Pancreas (tissue), 10 donors: ENCODE measurements around the gene PIP4K2A. TPM values are rescaled to one million over a fixed set of nuclear protein-coding genes. Genes with fewer than 3 reads are reported as not detected.

Experiments used
- ATAC-seq, 4 donors: fragments of 200-7000 bp; cut with Tn5 transposase; one replicate each; pipeline versions ENCODE4 v1.8.0 to v1.9.1; 2020; ENCODE audit warnings: mild to moderate bottlenecking in 4 of 4, moderate library complexity in 4 of 4
- DNase-seq, 6 donors: peaks; one replicate each; pipeline ENCODE4 v3.0.0-alpha.2; 2020
- FAIRE-seq: peaks from 2 replicates; lab custom pipeline; 2012; peaks lifted over from hg19 to GRCh38; lab: Jason Lieb, UNC
- H3K27ac ChIP-seq, 4 donors: fragments of 200-600 bp; sonication (generic); 1 replicate in 3 of 4; 2 replicates in 1 of 4; pipeline versions ENCODE4 v1.5.0 to v1.8.0; 2020
- H3K27me3 ChIP-seq, 4 donors: fragments of 200-600 bp; one replicate each; pipeline ENCODE4 v1.8.0; 2021
- H3K36me3 ChIP-seq, 3 donors: fragments of 200-600 bp; sonication (generic) in 1 of 3; one replicate each; pipeline versions ENCODE4 v1.5.0 to v1.8.0; 2020 to 2021
- H3K4me1 ChIP-seq, 3 donors: fragments of 200-600 bp; one replicate each; pipeline ENCODE4 v1.8.0; 2021
- H3K4me3 ChIP-seq, 4 donors: fragments of 200-600 bp; sonication (generic) in 2 of 4; one replicate each; pipeline versions ENCODE4 v1.5.0 to v1.8.0; 2020 to 2021
- H3K9me3 ChIP-seq, 4 donors: fragments of 200-600 bp; one replicate each; pipeline ENCODE4 v1.8.0; 2021
- WGBS, 2 donors: extraction: QIAGEN DNeasy Blood & Tissue Kit; methylation state at CpG; one replicate each; pipeline ENCODE4 v1.1.7; 2013; 5-methylcytosine and 5-hydroxymethylcytosine counted together
- intact Hi-C, 3 donors: fragments of 100-400 bp; cut with DNase I; formaldehyde crosslinking; loops; one replicate each; pipeline versions ENCODE4 v1.11.1 to v1.14.2; 2022
- polyA plus RNA-seq, 2 donors: library from polyadenylated mRNA; stranded (reverse); fragments of 200-250 nt; gene quantifications; one replicate each; pipeline ENCODE4 v1.2.3, GENCODE V29; 2013
- total RNA-seq, 6 donors: library from RNA; stranded (reverse); fragmentation: NEBNext Ultra II Directional in 4 of 6; extraction: Animal tissue kit (Norgen Biotek cat#: 25700) in 4 of 6; gene quantifications; one replicate each; pipeline versions ENCODE4 v1.2.1 to v1.2.4, GENCODE V29; 2021 to 2023
- TF ChIP-seq, protein P1 (sequence below), 4 donors: fragments of 200-600 bp; sonication (generic) in 3 of 4; IDR thresholded peaks; one replicate each; pipeline versions ENCODE4 v1.5.0 to v1.8.0; 2021; ENCODE audit warnings: antibody characterized with exemption in 4 of 4
- donor health status: healthy with polysubstance abuse.
- donor health status: DM: no; HTN: no; CAD: no; lungs with moderate emphysema.
- donor health status: DM: no; HTN: no; CAD: no.
- donor health status: control.
- donor health status: control.
- donor health status: Bipolar disorder and iron deficiency.
- donor health status: DM: yes; HTN: yes; CAD: no.
- donor health status: DM: no; HTN: no; CAD: no.
- donor health status: DM: no; HTN: no; CAD: no.
- donor health status: DM: yes; HTN: yes; CAD: no.

PIP4K2A gene
- total and polyA plus RNA-seq, 8 donors, result 3.6 to 17.8 (median 6.7) TPM

DNA sequence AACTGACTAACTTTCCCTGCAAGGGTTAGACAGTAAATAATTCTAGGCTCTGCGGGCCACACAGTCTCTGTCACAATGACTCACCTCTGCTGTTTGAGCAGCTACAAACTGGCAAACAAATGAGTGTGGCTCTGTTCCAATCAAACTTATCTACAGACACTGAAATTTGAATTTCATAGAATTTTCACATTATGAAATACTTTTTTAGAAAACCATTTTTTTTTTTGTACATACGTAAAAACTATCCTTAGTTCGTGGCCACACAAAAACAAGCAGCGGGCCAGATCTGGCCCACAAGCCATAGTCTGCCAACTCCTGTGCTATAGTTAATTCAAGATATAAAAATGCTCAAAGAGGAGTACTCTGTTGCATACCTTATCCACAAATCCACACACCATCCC lies 32.6 kb downstream of the PIP4K2A start:
- TF ChIP-seq, protein P1, sequence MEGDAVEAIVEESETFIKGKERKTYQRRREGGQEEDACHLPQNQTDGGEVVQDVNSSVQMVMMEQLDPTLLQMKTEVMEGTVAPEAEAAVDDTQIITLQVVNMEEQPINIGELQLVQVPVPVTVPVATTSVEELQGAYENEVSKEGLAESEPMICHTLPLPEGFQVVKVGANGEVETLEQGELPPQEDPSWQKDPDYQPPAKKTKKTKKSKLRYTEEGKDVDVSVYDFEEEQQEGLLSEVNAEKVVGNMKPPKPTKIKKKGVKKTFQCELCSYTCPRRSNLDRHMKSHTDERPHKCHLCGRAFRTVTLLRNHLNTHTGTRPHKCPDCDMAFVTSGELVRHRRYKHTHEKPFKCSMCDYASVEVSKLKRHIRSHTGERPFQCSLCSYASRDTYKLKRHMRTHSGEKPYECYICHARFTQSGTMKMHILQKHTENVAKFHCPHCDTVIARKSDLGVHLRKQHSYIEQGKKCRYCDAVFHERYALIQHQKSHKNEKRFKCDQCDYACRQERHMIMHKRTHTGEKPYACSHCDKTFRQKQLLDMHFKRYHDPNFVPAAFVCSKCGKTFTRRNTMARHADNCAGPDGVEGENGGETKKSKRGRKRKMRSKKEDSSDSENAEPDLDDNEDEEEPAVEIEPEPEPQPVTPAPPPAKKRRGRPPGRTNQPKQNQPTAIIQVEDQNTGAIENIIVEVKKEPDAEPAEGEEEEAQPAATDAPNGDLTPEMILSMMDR (IDR thresholded peaks at IDR 0.05), result no peak
- FAIRE-seq, result no peak
- Histone ChIP-seq H3K9me3 (no peaks in the 10 kb centered on the region), H3K27me3 (no peaks in the 10 kb centered on the region), H3K4me3 (no peak overlapping the region), H3K36me3 (no peaks in the 10 kb centered on the region), H3K4me1 (peaks cover 12 to 28% (median 15%) of the 10 kb centered on the region in 3 donors), H3K27ac (peak overlapping the region in 2 of 4 donors; percentile 28 to 44)
- ATAC-seq, result peak; percentile 83 to 86 (median 85)
- peak in 3 of 6 donors; percentile 13 to 34 (median 31) for DNase-seq
- intact Hi-C loops, result no loop called here
- WGBS, 2 donors, result 68 to 74% methylated on average over 4 of the region's 4 CpGs

DNA sequence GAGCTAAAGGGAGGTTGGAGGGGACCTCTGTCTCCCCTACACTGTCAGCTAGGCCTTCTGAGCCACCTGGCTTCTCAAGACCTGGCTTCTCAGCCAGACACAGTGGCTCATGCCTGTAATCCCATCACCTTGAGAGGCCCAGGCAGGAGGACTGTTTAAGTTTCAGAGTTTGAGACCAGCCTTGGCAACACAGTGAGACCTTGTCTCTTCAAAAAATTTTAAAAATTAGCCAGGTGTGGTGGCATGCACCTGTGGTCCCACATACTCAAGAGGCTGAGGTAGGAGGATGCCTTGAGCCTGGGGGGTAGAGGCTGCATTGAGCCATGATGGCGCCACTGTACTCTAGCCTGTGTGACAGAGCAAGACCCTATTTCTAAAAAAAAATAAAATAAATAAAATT lies 33.1 kb downstream of the PIP4K2A start:
- ATAC-seq (no peak), FAIRE-seq (no peak), DNase-seq (no peak)
- Histone ChIP-seq H3K27ac (peak overlapping the region in 2 of 4 donors; percentile 28 to 44), H3K4me3 (no peak overlapping the region), H3K9me3 (no peaks in the 10 kb centered on the region), H3K4me1 (peaks cover 12 to 28% (median 15%) of the 10 kb centered on the region in 3 donors), H3K36me3 (no peaks in the 10 kb centered on the region), H3K27me3 (no peaks in the 10 kb centered on the region)
- intact Hi-C loops, result no loop called here
- WGBS, 2 donors, result 96 to 97% methylated on average over 1 of the region's 1 CpG
- TF ChIP-seq, protein P1 (IDR thresholded peaks at IDR 0.05), result no peak

DNA sequence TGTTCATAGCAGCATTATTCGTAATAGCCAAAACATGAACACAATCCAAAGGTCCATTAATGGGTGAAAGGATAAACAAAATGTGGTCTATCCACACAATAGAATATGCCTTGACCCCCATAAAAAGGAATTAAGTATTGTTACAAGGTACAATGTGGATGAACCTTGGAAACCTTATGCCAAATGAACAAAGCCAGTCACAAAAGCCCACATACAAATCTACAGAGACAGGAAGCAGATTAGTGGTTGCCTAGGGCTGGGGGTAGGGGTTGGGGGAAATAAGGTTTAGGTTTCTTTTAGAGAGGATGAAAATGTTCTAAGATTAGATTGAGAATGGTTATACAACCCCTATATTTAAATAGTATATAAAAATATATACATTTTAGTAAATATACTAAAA lies 34.8 kb downstream of the PIP4K2A start:
- FAIRE-seq (no peak), DNase-seq (no peak), ATAC-seq (no peak)
- 95 to 100% methylated on average over 1 of the region's 1 CpG for WGBS, 2 donors
- Histone ChIP-seq H3K9me3 (no peaks in the 10 kb centered on the region), H3K27ac (no peak overlapping the region), H3K4me1 (peaks cover 12 to 28% (median 15%) of the 10 kb centered on the region in 3 donors), H3K4me3 (no peak overlapping the region), H3K27me3 (no peaks in the 10 kb centered on the region), H3K36me3 (no peaks in the 10 kb centered on the region)
- intact Hi-C loops, result no loop called here
- TF ChIP-seq, protein P1 (IDR thresholded peaks at IDR 0.05), result no peak

DNA sequence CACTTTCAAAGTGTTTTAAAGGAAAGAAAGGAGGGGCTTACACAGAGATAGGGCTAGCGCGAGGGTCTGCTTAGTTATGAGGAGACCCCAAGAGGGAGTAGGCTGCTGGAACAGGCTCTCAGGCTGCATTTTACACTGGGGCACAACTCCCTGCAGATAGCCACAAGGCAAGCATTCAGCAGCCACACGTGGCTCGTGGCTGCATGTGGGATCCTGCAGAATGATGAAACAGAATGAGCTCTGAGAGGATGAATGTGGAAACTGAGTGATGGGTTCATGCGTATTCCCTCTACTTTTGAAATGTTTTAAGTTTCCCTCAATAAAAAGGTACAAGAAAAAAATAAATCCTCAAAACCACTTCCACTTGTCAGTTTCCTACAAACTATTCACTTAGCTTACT lies 37.0 kb downstream of the PIP4K2A start:
- no peak for ATAC-seq

DNA sequence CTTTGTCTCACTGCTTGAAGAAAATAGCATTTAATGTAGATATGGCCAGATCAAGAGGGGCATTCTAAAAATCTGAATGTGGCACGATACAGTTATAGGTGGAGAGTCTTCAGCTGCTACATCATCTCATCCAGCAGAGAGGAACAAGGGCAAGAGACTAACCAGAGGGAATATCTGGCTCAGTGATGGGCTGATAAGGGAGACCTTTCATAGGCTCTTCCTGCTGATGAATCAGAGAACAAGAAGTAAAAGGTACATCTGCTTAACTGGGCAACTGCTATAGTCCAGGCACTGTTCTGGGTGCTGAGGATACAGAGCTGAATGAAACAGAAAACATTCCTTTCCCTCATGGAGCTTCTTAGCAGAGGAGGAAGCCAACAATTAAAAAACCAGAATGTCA lies 37.9 kb downstream of the PIP4K2A start:
- no peak for FAIRE-seq
- WGBS, 2 donors, result 89 to 95% methylated on average over 1 of the region's 1 CpG
- TF ChIP-seq, protein P1 (IDR thresholded peaks at IDR 0.05), result no peak
- no peaks in the 10 kb centered on the region for H3K27me3 ChIP-seq
- DNase-seq, result no peak
- H3K4me3 ChIP-seq, result no peak overlapping the region
- no peaks in the 10 kb centered on the region for H3K9me3 ChIP-seq
- H3K4me1 ChIP-seq, result peaks cover 1 to 4% (median 2%) of the 10 kb centered on the region in 3 donors
- H3K36me3 ChIP-seq, result no peaks in the 10 kb centered on the region
- no peak for ATAC-seq
- intact Hi-C loops, result no loop called here
- H3K27ac ChIP-seq, result no peak overlapping the region

More for the DNA sequence above, 37.0 kb downstream of the PIP4K2A start:
- peaks cover 10 to 13% (median 11%) of the 10 kb centered on the region in 3 donors for H3K4me1 ChIP-seq
- no peaks in the 10 kb centered on the region for H3K9me3 ChIP-seq
- FAIRE-seq (no peak), DNase-seq (no peak)
- no peaks in the 10 kb centered on the region for H3K27me3 ChIP-seq
- intact Hi-C loops, result no loop called here
- 94 to 95% methylated on average over 5 of the region's 5 CpGs for WGBS, 2 donors
- H3K36me3 ChIP-seq, result no peaks in the 10 kb centered on the region
- H3K27ac ChIP-seq, result no peak overlapping the region
- H3K4me3 ChIP-seq, result no peak overlapping the region
- TF ChIP-seq, protein P1 (IDR thresholded peaks at IDR 0.05), result no peak
